Liver (tissue), 9 donors: ENCODE measurements around the gene MYBPH. TPM values are rescaled to one million over a fixed set of nuclear protein-coding genes. Genes with fewer than 3 reads are reported as not detected.

Experiments used
- DNase-seq: peaks from one replicate; pipeline ENCODE4 v3.0.0-alpha.2; 2017; ENCODE audit warnings: low spot score
- H3K27ac ChIP-seq, 2 donors: one replicate each; pipeline ENCODE4 v1.7.0; 2013; ENCODE audit warnings: inconsistent platforms in 2 of 2, low read length in 2 of 2, control low read depth in 1 of 2, low read depth in 1 of 2, mild to moderate bottlenecking in 1 of 2
- H3K27me3 ChIP-seq, 4 donors: one replicate each; pipeline versions ENCODE4 v1.6.1 to v1.7.0; 2013; ENCODE audit warnings: low read length in 3 of 4, inconsistent platforms in 1 of 4, mild to moderate bottlenecking in 1 of 4, moderate library complexity in 1 of 4; ENCODE audit not compliant: control insufficient read depth in 4 of 4, insufficient read depth in 4 of 4
- H3K36me3 ChIP-seq, 4 donors: one replicate each; pipeline versions ENCODE4 v1.6.1 to v1.7.0; 2013; ENCODE audit warnings: low read length in 3 of 4, mild to moderate bottlenecking in 3 of 4, low read depth in 1 of 4, moderate library complexity in 1 of 4; ENCODE audit not compliant: control insufficient read depth in 4 of 4, insufficient read depth in 3 of 4
- H3K4me1 ChIP-seq, 4 donors: one replicate each; pipeline versions ENCODE4 v1.6.1 to v1.7.0; 2013; ENCODE audit warnings: low read length in 3 of 4, mild to moderate bottlenecking in 3 of 4, moderate library complexity in 1 of 4; ENCODE audit not compliant: control insufficient read depth in 4 of 4, insufficient read depth in 4 of 4
- H3K4me3 ChIP-seq, 3 donors: one replicate each; pipeline versions ENCODE4 v1.6.1 to v1.7.0; 2013; ENCODE audit warnings: low read length in 3 of 3, control low read depth in 1 of 3, low read depth in 1 of 3, mild to moderate bottlenecking in 1 of 3
- H3K9ac ChIP-seq, 2 donors: one replicate each; pipeline ENCODE4 v1.7.0; 2013; ENCODE audit warnings: low read length in 2 of 2, mild to moderate bottlenecking in 2 of 2, moderate library complexity in 2 of 2, control low read depth in 1 of 2, low read depth in 1 of 2
- H3K9me3 ChIP-seq, 4 donors: one replicate each; pipeline versions ENCODE4 v1.6.1 to v1.7.0; 2013; ENCODE audit warnings: low read length in 3 of 4; ENCODE audit not compliant: control insufficient read depth in 4 of 4
- CTCF ChIP-seq: fragments of 150-350 bp; IDR thresholded peaks from 2 replicates; pipeline ENCODE4 v1.5.1; 2017; ENCODE audit warnings: improper control_type of control experiment, low read depth, low read length; ENCODE audit not compliant: missing input control
- EGR1 ChIP-seq, 2 donors: IDR thresholded peaks; 2 replicates each; pipeline ENCODE4 v1.6.1; 2016 to 2018; ENCODE audit warnings: antibody characterized with exemption in 2 of 2, low read depth in 2 of 2
- FOXA1 ChIP-seq: IDR thresholded peaks from 2 replicates; pipeline ENCODE4 v1.6.1; 2016; ENCODE audit warnings: antibody characterized with exemption
- FOXA2 ChIP-seq: IDR thresholded peaks from 2 replicates; pipeline ENCODE4 v1.6.1; 2016; ENCODE audit warnings: antibody characterized with exemption
- GABPA ChIP-seq, 2 donors: IDR thresholded peaks in 1 of 2; conservative IDR thresholded peaks in 1 of 2; 2 replicates each; pipeline ENCODE4 v1.6.1; 2016; ENCODE audit warnings: antibody characterized with exemption in 2 of 2, mild to moderate bottlenecking in 1 of 2, moderate library complexity in 1 of 2
- HNF4A ChIP-seq, 2 donors: conservative IDR thresholded peaks; 2 replicates each; pipeline ENCODE4 v1.6.1; 2016; ENCODE audit warnings: antibody characterized with exemption in 2 of 2, mild to moderate bottlenecking in 2 of 2
- HNF4G ChIP-seq: IDR thresholded peaks from 2 replicates; pipeline ENCODE4 v1.6.1; 2016; ENCODE audit warnings: antibody characterized with exemption
- JUND ChIP-seq, 2 donors: IDR thresholded peaks; 2 replicates each; pipeline ENCODE4 v1.6.1; 2016; ENCODE audit warnings: antibody characterized with exemption in 2 of 2
- NR2F2 ChIP-seq: IDR thresholded peaks from 2 replicates; pipeline ENCODE4 v1.6.1; 2016; ENCODE audit warnings: antibody characterized with exemption
- RAD21 ChIP-seq, 2 donors: IDR thresholded peaks; 2 replicates each; pipeline ENCODE4 v1.6.1; 2016; ENCODE audit warnings: antibody characterized with exemption in 2 of 2, mild to moderate bottlenecking in 2 of 2
- SP1 ChIP-seq: IDR thresholded peaks from 2 replicates; pipeline ENCODE4 v1.6.1; 2018; ENCODE audit warnings: antibody characterized with exemption, mild to moderate bottlenecking
- TAF1 ChIP-seq: conservative IDR thresholded peaks from 2 replicates; pipeline ENCODE4 v1.6.1; 2016; ENCODE audit warnings: antibody characterized with exemption, mild to moderate bottlenecking
- YY1 ChIP-seq: IDR thresholded peaks from 2 replicates; pipeline ENCODE4 v1.6.1; 2016; ENCODE audit warnings: antibody characterized with exemption, mild to moderate bottlenecking
- ZBTB33 ChIP-seq: IDR thresholded peaks from 2 replicates; pipeline ENCODE4 v1.6.1; 2016; ENCODE audit warnings: antibody characterized with exemption
- WGBS: extraction: QIAGEN DNeasy Blood & Tissue Kit; methylation state at CpG from one replicate; pipeline ENCODE4 v1.1.7; 2013; 5-methylcytosine and 5-hydroxymethylcytosine counted together
- polyA plus RNA-seq, 2 donors: library from polyadenylated mRNA; stranded (reverse) in 1 of 2; unstranded in 1 of 2; fragments of 200-250 nt in 1 of 2; fragments of >200 nt in 1 of 2; fragmentation: Nextera tagmentation in 1 of 2; extraction: Ambion mirVana in 1 of 2; gene quantifications; one replicate each; pipeline versions ENCODE4 v1.2.1 to v1.2.3, GENCODE V29; 2013 to 2015
- total RNA-seq, 2 donors: library from RNA; depleted of rRNA; stranded (reverse); fragments of >200 nt; gene quantifications; one replicate each; pipeline ENCODE4 v1.2.3, GENCODE V29; 2014
- TF ChIP-seq, protein P1 (sequence below): IDR thresholded peaks from 2 replicates; pipeline ENCODE4 v1.6.1; 2016; ENCODE audit warnings: antibody characterized with exemption
- TF ChIP-seq, protein P2 (sequence below): IDR thresholded peaks from 2 replicates; pipeline ENCODE4 v1.6.1; 2016; ENCODE audit warnings: antibody characterized with exemption
- TF ChIP-seq, protein P3 (sequence below): IDR thresholded peaks from 2 replicates; pipeline ENCODE4 v1.6.1; 2016; ENCODE audit warnings: antibody characterized with exemption, mild to moderate bottlenecking
- donor health status: healthy.
- donor health status: healthy.
- donor health status: healthy.
- donor health status: healthy.
- donor health status: healthy.

The MYBPH gene
- total and polyA plus RNA-seq, 4 donors, result 0.09 TPM; not detected in 3

DNA sequence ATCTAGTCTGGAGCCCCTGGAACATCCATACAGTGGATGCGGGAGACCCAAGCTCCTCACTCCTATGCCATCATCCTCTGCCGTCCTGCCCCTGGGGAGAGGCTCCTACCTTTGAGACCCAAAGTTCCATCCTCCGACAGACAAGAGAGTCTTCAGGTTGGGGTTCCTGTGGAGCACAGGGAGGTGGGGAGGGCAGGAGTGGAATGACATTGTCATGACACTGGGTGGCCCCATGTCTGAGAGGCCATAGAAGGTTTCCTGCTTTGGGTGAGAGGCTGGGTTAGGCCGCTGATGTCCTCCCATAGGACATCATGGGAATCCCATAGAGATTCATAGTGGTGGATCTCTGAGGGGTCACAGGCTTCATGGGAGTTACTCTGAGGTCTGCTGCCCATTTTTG lies 8.8 kb upstream of the MYBPH start:
- Histone ChIP-seq H3K27me3 (no peaks in the 10 kb centered on the region), H3K4me3 (no peak overlapping the region), H3K27ac (no peak overlapping the region), H3K9me3 (no peaks in the 10 kb centered on the region), H3K4me1 (peaks cover 0 to 8% (median 2%) of the 10 kb centered on the region in 4 donors), H3K9ac (no peak overlapping the region), H3K36me3 (no peaks in the 10 kb centered on the region)
- WGBS, result 91% methylated on average over 4 of the region's 4 CpGs
- TF ChIP-seq FOXA1, result no peak
- TF ChIP-seq JUND (IDR thresholded peaks at IDR 0.05), result no peak
- no peak for TF ChIP-seq CTCF
- TF ChIP-seq TAF1, result no peak
- no peak for TF ChIP-seq GABPA (IDR thresholded peaks at IDR 0.05 in 1 of 2, conservative IDR thresholded peaks at IDR 0.05 in 1 of 2)
- TF ChIP-seq, protein P1, sequence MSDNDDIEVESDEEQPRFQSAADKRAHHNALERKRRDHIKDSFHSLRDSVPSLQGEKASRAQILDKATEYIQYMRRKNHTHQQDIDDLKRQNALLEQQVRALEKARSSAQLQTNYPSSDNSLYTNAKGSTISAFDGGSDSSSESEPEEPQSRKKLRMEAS, result no peak
- no peak for TF ChIP-seq HNF4G
- TF ChIP-seq EGR1 (IDR thresholded peaks at IDR 0.05; ENCODE audit: low read depth in 2 of 2), result no peak
- no peak for TF ChIP-seq RAD21 (IDR thresholded peaks at IDR 0.05)
- TF ChIP-seq, protein P2, sequence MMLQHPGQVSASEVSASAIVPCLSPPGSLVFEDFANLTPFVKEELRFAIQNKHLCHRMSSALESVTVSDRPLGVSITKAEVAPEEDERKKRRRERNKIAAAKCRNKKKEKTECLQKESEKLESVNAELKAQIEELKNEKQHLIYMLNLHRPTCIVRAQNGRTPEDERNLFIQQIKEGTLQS, result no peak
- TF ChIP-seq FOXA2, result no peak
- no peak for TF ChIP-seq ZBTB33
- no peak for TF ChIP-seq HNF4A (conservative IDR thresholded peaks at IDR 0.05)
- no peak for TF ChIP-seq SP1
- DNase-seq, result no peak

- peaks cover 0 to 8% (median 2%) of the 10 kb centered on the region in 4 donors for H3K4me1 ChIP-seq
- WGBS, result 89% methylated on average over 2 of the region's 2 CpGs
- H3K27me3 ChIP-seq, result no peaks in the 10 kb centered on the region
- TF ChIP-seq YY1 (no peak), RAD21 (IDR thresholded peaks at IDR 0.05) (no peak), CTCF (no peak), GABPA (IDR thresholded peaks at IDR 0.05 in 1 of 2, conservative IDR thresholded peaks at IDR 0.05 in 1 of 2) (no peak), ZBTB33 (no peak), SP1 (no peak), EGR1 (IDR thresholded peaks at IDR 0.05; ENCODE audit: low read depth in 2 of 2) (no peak), FOXA1 (no peak), NR2F2 (no peak), HNF4G (no peak), FOXA2 (no peak), JUND (IDR thresholded peaks at IDR 0.05) (no peak), TAF1 (no peak), HNF4A (conservative IDR thresholded peaks at IDR 0.05) (no peak)
- TF ChIP-seq, protein P2, result no peak
- TF ChIP-seq, protein P1, result no peak
- TF ChIP-seq, protein P3, sequence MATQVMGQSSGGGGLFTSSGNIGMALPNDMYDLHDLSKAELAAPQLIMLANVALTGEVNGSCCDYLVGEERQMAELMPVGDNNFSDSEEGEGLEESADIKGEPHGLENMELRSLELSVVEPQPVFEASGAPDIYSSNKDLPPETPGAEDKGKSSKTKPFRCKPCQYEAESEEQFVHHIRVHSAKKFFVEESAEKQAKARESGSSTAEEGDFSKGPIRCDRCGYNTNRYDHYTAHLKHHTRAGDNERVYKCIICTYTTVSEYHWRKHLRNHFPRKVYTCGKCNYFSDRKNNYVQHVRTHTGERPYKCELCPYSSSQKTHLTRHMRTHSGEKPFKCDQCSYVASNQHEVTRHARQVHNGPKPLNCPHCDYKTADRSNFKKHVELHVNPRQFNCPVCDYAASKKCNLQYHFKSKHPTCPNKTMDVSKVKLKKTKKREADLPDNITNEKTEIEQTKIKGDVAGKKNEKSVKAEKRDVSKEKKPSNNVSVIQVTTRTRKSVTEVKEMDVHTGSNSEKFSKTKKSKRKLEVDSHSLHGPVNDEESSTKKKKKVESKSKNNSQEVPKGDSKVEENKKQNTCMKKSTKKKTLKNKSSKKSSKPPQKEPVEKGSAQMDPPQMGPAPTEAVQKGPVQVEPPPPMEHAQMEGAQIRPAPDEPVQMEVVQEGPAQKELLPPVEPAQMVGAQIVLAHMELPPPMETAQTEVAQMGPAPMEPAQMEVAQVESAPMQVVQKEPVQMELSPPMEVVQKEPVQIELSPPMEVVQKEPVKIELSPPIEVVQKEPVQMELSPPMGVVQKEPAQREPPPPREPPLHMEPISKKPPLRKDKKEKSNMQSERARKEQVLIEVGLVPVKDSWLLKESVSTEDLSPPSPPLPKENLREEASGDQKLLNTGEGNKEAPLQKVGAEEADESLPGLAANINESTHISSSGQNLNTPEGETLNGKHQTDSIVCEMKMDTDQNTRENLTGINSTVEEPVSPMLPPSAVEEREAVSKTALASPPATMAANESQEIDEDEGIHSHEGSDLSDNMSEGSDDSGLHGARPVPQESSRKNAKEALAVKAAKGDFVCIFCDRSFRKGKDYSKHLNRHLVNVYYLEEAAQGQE, result no peak
- H3K36me3 ChIP-seq, result no peaks in the 10 kb centered on the region
- no peaks in the 10 kb centered on the region for H3K9me3 ChIP-seq
- no peak overlapping the region for H3K4me3 ChIP-seq
- no peak for DNase-seq
- H3K9ac ChIP-seq, result no peak overlapping the region
- H3K27ac ChIP-seq, result no peak overlapping the region
Observed at GRCh38 chr1:203183828-203184227, 8.2 kb upstream of the MYBPH start.
